Prostate gland (tissue), 2 donors: ENCODE measurements around the gene CSRNP2.

Experiments
- CTCF ChIP-seq, 4 experiments: fragments of 200-600 bp in 2 of 4; fragments of 450-650 bp in 2 of 4; sonication (generic) in 2 of 4; IDR thresholded peaks; 1 replicate in 3 of 4; 2 replicates in 1 of 4; pipeline ENCODE4 v1.5.1; 2016 to 2019; ENCODE audit warnings: antibody characterized with exemption in 4 of 4, mild to moderate bottlenecking in 2 of 4, moderate library complexity in 2 of 4
- POLR2AphosphoS5 ChIP-seq: sonication (generic); formaldehyde crosslinking; IDR thresholded peaks from one replicate; pipeline ENCODE4 v1.6.1; 2017; ENCODE audit warnings: antibody characterized with exemption

- no peak for TF ChIP-seq CTCF (IDR thresholded peaks at IDR 0.05)
- TF ChIP-seq POLR2AphosphoS5: no peak
These were observed 34.6 kb downstream of the CSRNP2 start for GRCh38 chr12:51048661-51049251.
